Keratinocyte (primary cell): ENCODE data around the gene EME1. TPM values are rescaled to one million over a fixed set of nuclear protein-coding genes. Genes with fewer than 3 reads are reported as not detected.

ENCODE experiments used
- DNase-seq: peaks from one replicate; pipeline ENCODE4 v3.0.0-alpha.2; 2011; ENCODE audit warnings: low read depth, missing footprints, low spot score
- FAIRE-seq: peaks from 2 replicates; lab custom pipeline; 2011; peaks lifted over from hg19 to GRCh38; lab: Jason Lieb, UNC
- H2AFZ ChIP-seq: 2 replicates; pipeline ENCODE4 v1.6.0; 2012; ENCODE audit warnings: low read length, control low read depth, inconsistent platforms; ENCODE audit not compliant: control insufficient read depth
- H3K27ac ChIP-seq: 2 replicates; pipeline ENCODE4 v1.5.1; 2011; ENCODE audit warnings: low read length; ENCODE audit not compliant: control insufficient read depth, insufficient read depth
- H3K27me3 ChIP-seq: 3 replicates; pipeline ENCODE4 v1.6.0; 2011; ENCODE audit warnings: low read length; ENCODE audit not compliant: control insufficient read depth, insufficient read depth; ENCODE audit errors: extremely low read depth
- H3K36me3 ChIP-seq, 2 experiments: 2 replicates in 1 of 2; 3 replicates in 1 of 2; pipeline ENCODE4 v1.5.1; 2011; ENCODE audit warnings: low read length in 2 of 2, mild to moderate bottlenecking in 1 of 2; ENCODE audit not compliant: control insufficient read depth in 2 of 2, insufficient read depth in 2 of 2; ENCODE audit errors: extremely low read depth in 1 of 2
- H3K4me1 ChIP-seq: 3 replicates; pipeline ENCODE4 v1.5.1; 2011; ENCODE audit warnings: low read length; ENCODE audit not compliant: control insufficient read depth, insufficient read depth; ENCODE audit errors: extremely low read depth
- H3K4me2 ChIP-seq: 3 replicates; pipeline ENCODE4 v1.6.0; 2011; ENCODE audit warnings: low read depth, low read length; ENCODE audit not compliant: control insufficient read depth, insufficient read depth; ENCODE audit errors: extremely low read depth
- H3K4me3 ChIP-seq, 3 experiments: fragments of 200-600 bp in 1 of 3; sonication (generic) in 1 of 3; 2 replicates in 2 of 3; 3 replicates in 1 of 3; pipeline ENCODE4 v1.5.1; 2011 to 2016; ENCODE audit warnings: low read length in 3 of 3, mild to moderate bottlenecking in 3 of 3, control low read depth in 2 of 3, inconsistent platforms in 1 of 3, low read depth in 1 of 3, mixed read lengths in 1 of 3, mixed run types in 1 of 3, moderate library complexity in 1 of 3; ENCODE audit not compliant: control insufficient read depth in 2 of 3, insufficient read depth in 2 of 3; ENCODE audit errors: extremely low read depth in 1 of 3
- H3K79me2 ChIP-seq: 2 replicates; pipeline ENCODE4 v1.6.0; 2012; ENCODE audit warnings: low read length; ENCODE audit not compliant: control insufficient read depth, insufficient read depth
- H3K9ac ChIP-seq: 3 replicates; pipeline ENCODE4 v1.6.0; 2011; ENCODE audit warnings: low read length; ENCODE audit not compliant: control insufficient read depth, insufficient read depth; ENCODE audit errors: extremely low read depth
- H3K9me1 ChIP-seq: 3 replicates; pipeline ENCODE4 v1.6.0; 2011; ENCODE audit warnings: low read length; ENCODE audit not compliant: control insufficient read depth, insufficient read depth; ENCODE audit errors: extremely low read depth
- H3K9me3 ChIP-seq: 2 replicates; pipeline ENCODE4 v1.5.1; 2012; ENCODE audit warnings: low read depth, low read length; ENCODE audit not compliant: control insufficient read depth
- H4K20me1 ChIP-seq: 3 replicates; pipeline ENCODE4 v1.6.0; 2011; ENCODE audit warnings: low read length; ENCODE audit not compliant: control insufficient read depth, insufficient read depth; ENCODE audit errors: extremely low read depth
- EZH2 ChIP-seq: IDR thresholded peaks from one replicate; pipeline ENCODE4 v1.6.1; 2012; ENCODE audit warnings: inconsistent platforms, mild to moderate bottlenecking, low read length, moderate library complexity
- dilution Hi-C: fragments of 300-500 bp; cut with MboI; formaldehyde crosslinking; loops from one replicate; pipeline ENCODE4 v1.7.0; 2020; ENCODE audit warnings: low sequenced_read_pairs; ENCODE audit not compliant: extremely low pct_ligation_motif_present
- polyA plus RNA-seq, 5 experiments: library from polyadenylated mRNA; depleted of rRNA in 3 of 5; stranded (reverse) in 3 of 5; stranded (forward) in 1 of 5; unstranded in 1 of 5; fragments of >200 nt; gene quantifications; 1 replicate in 1 of 5; 2 replicates in 3 of 5; 3 replicates in 1 of 5; pipeline versions ENCODE4 v1.2.1 to v1.2.3, GENCODE V29; 2011 to 2012; ENCODE audit warnings: missing spikeins in 2 of 5, low read depth in 1 of 5, low replicate concordance in 1 of 5
- TF ChIP-seq, protein P1 (sequence below), 3 experiments: IDR thresholded peaks in 1 of 3; conservative IDR thresholded peaks in 1 of 3; optimal IDR thresholded peaks in 1 of 3; 2 replicates in 2 of 3; 3 replicates in 1 of 3; pipeline versions ENCODE3 to v1.5.1; 2011; ENCODE audit warnings: low read length in 3 of 3, mild to moderate bottlenecking in 3 of 3, moderate library complexity in 2 of 3, control low read depth in 1 of 3, inconsistent platforms in 1 of 3; ENCODE audit not compliant: insufficient read depth in 2 of 3; ENCODE audit errors: extremely low read depth in 1 of 3

Gene EME1
- polyA plus RNA-seq, 1 donor (not counting 4 experiments of a cell fraction or from before 2014, with no cell fraction given), result 4.7 TPM

DNA sequence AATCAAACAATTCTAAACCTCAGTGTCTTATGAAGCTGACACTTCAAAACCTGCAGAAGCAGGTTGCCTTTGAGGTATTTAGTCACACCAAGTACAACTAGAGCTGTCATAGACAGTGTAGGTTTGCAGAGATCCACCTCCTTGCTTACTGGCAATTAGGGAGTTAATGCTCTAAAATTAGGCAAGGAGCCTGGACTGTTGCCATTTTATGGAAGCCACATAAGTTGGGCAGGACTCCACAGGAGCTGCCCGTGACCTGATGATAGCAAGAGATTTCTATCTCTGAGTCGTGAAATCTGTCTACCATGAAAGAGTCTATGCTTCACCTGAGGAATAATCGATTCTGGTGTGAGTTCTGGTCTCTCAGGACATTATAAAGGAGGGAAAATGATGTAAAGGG, 8.9 kb downstream of the EME1 start:
- Histone ChIP-seq H3K9ac (no peak overlapping the region), H3K36me3 (peaks cover 40 to 45% of the 10 kb centered on the region in 2 experiments), H3K9me1 (no peaks in the 10 kb centered on the region), H3K27me3 (no peaks in the 10 kb centered on the region), H3K9me3 (no peaks in the 10 kb centered on the region), H4K20me1 (no peaks in the 10 kb centered on the region), H3K4me3 (no peak overlapping the region), H3K4me2 (no peak overlapping the region), H3K27ac (no peak overlapping the region), H3K79me2 (peaks cover 3% of the 10 kb centered on the region), H3K4me1 (no peaks in the 10 kb centered on the region), H2AFZ (no peak overlapping the region)
- TF ChIP-seq, protein P1, sequence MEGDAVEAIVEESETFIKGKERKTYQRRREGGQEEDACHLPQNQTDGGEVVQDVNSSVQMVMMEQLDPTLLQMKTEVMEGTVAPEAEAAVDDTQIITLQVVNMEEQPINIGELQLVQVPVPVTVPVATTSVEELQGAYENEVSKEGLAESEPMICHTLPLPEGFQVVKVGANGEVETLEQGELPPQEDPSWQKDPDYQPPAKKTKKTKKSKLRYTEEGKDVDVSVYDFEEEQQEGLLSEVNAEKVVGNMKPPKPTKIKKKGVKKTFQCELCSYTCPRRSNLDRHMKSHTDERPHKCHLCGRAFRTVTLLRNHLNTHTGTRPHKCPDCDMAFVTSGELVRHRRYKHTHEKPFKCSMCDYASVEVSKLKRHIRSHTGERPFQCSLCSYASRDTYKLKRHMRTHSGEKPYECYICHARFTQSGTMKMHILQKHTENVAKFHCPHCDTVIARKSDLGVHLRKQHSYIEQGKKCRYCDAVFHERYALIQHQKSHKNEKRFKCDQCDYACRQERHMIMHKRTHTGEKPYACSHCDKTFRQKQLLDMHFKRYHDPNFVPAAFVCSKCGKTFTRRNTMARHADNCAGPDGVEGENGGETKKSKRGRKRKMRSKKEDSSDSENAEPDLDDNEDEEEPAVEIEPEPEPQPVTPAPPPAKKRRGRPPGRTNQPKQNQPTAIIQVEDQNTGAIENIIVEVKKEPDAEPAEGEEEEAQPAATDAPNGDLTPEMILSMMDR (optimal IDR thresholded peaks at IDR 0.05 in 1 of 3, IDR thresholded peaks at IDR 0.05 in 1 of 3, conservative IDR thresholded peaks at IDR 0.05 in 1 of 3; ENCODE audit: extremely low read depth in 1 of 3, insufficient read depth in 2 of 3, low read length in 3 of 3), result no peak
- no peak for TF ChIP-seq EZH2
- DNase-seq (no peak), FAIRE-seq (peak; percentile 41)
- dilution Hi-C loops, result no loop called here

DNA sequence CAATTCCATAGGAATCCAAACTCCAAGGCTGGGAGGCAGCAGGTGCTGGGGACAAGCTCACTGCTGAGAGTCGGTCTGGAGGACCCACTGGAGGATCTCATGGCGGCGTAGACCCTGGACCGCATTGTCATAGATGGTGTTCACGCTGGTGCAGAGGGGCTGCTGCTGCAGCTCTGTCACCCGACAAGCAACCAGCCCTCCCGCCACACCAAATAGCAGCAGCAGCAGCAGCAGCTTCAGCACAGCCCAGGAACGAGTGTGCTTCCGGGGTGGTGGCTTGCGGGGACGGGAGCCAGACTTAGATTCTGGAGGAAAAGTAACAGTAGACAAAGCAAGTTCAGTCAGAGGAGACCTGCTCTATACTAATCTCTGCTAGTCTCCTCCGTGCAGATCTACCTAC, 9.9 kb downstream of the EME1 start:
- DNase-seq (no peak), FAIRE-seq (no peak)
- Histone ChIP-seq H3K4me3 (no peak overlapping the region), H3K4me1 (no peaks in the 10 kb centered on the region), H3K27ac (no peak overlapping the region), H3K9ac (no peak overlapping the region), H3K9me3 (no peaks in the 10 kb centered on the region), H3K79me2 (peaks cover 12% of the 10 kb centered on the region), H3K27me3 (no peaks in the 10 kb centered on the region), H3K36me3 (peaks cover 48 to 55% of the 10 kb centered on the region in 2 experiments), H4K20me1 (no peaks in the 10 kb centered on the region), H3K4me2 (no peak overlapping the region), H2AFZ (no peak overlapping the region), H3K9me1 (no peaks in the 10 kb centered on the region)
- TF ChIP-seq EZH2, result no peak
- TF ChIP-seq, protein P1 (optimal IDR thresholded peaks at IDR 0.05 in 1 of 3, IDR thresholded peaks at IDR 0.05 in 1 of 3, conservative IDR thresholded peaks at IDR 0.05 in 1 of 3; ENCODE audit: extremely low read depth in 1 of 3, insufficient read depth in 2 of 3, low read length in 3 of 3), result no peak
- dilution Hi-C loops, result no loop called here
